OCI-LY3 (cell line): ENCODE results near the gene MED13.
"Not testable (repeated sequence)": the region's sequence is repeated elsewhere in the genome, so short reads cannot be mapped to it uniquely, and the experiment has no call there.

Source experiments
- H2AFZ ChIP-seq: fragments of 200-600, 300-600 bp; shearing (Covaris generic); 2 replicates; pipeline ENCODE4 v1.6.0; 2014; ENCODE audit warnings: antibody characterized with exemption, low read depth, low read length
- H3K27ac ChIP-seq: fragments of 200-600, 300-600 bp; sonication (generic); 2 replicates; pipeline ENCODE4 v1.5.1; 2014; ENCODE audit warnings: mild to moderate bottlenecking, low read length, moderate library complexity, mixed read lengths
- H3K27me3 ChIP-seq: fragments of 200-600, 300-600 bp; sonication (generic); 2 replicates; pipeline ENCODE4 v1.6.1; 2014; ENCODE audit warnings: low read depth, low read length, mixed read lengths
- H3K36me3 ChIP-seq: fragments of 200-600, 300-600 bp; sonication (generic); replicated peaks from 2 replicates; pipeline ENCODE3; 2014; ENCODE audit warnings: low read depth, low read length, mixed read lengths
- H3K4me1 ChIP-seq: fragments of 300-600, 200-600 bp; sonication (generic); 2 replicates; pipeline ENCODE4 v1.6.1; 2014; ENCODE audit warnings: low read length, mixed read lengths
- H3K4me2 ChIP-seq: fragments of 200-600, 300-600 bp; sonication (generic); 2 replicates; pipeline ENCODE4 v1.6.1; 2014; ENCODE audit warnings: low read length, mixed read lengths
- H3K4me3 ChIP-seq: fragments of 300-600, 200-600 bp; sonication (generic); 2 replicates; pipeline ENCODE4 v1.5.1; 2014; ENCODE audit warnings: antibody characterized with exemption, mild to moderate bottlenecking, low read length, moderate library complexity
- H3K79me2 ChIP-seq: fragments of 300-600, 200-600 bp; shearing (Covaris generic); 2 replicates; pipeline ENCODE4 v1.6.1; 2014; ENCODE audit warnings: mild to moderate bottlenecking, low read length, mixed read lengths
- H3K9ac ChIP-seq: fragments of 300-600, 200-600 bp; shearing (Covaris generic); 2 replicates; pipeline ENCODE4 v1.6.0; 2014; ENCODE audit warnings: mild to moderate bottlenecking, low read length, moderate library complexity
- H3K9me3 ChIP-seq: fragments of 200-600, 300-600 bp; shearing (Covaris generic); 2 replicates; pipeline ENCODE4 v1.6.1; 2014; ENCODE audit warnings: low read length, mixed read lengths; ENCODE audit not compliant: insufficient read depth
- H4K20me1 ChIP-seq: fragments of 200-600, 300-600 bp; sonication (generic); 2 replicates; pipeline ENCODE4 v1.6.1; 2016; ENCODE audit warnings: low read length, mixed read lengths; ENCODE audit not compliant: insufficient read depth
- EZH2phosphoT487 ChIP-seq: fragments of 200-600 bp; shearing (Covaris generic); IDR thresholded peaks from 2 replicates; pipeline ENCODE4 v1.6.1; 2018; ENCODE audit warnings: antibody characterized with exemption, mixed run types, low read depth
- TF ChIP-seq, protein P1 (sequence below): fragments of 200-600, 300-600 bp; sonication (generic); IDR thresholded peaks from 2 replicates; pipeline ENCODE4 v1.5.1; 2014; ENCODE audit warnings: antibody characterized with exemption, low read length, low read depth

Gene MED13

DNA sequence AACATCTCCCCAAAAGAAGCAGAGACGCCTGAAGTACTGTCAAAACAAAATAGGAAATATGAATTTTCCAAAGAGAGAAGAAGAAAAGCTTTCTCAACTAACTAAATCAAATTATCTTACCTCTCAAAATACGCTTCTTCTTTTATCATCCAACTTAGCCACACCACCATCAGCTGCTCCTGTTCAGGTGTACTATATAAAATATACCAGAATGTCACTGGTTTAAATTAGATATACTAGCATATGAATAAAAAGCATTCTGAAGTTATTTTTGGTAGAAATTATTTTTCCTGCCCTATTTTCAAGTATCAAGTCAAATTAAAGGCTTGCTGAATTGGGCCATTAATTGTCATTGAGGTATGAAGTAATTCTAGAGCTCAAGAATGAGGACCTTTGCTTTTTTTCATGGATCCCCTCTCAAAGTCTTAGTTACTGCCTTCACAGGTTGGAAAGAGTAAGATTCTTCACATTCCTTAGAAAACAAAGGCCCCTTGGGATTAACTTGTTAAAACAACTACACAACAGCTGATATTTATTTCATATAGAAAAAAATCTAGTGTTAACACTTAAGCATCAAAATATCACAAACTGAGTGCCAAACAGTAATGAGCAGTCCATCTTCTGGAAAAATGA is 167.4 kb downstream of the MED13 start:
- no peak overlapping the region for H3K9ac ChIP-seq
- H2AFZ ChIP-seq, result no peak overlapping the region
- TF ChIP-seq, protein P1, sequence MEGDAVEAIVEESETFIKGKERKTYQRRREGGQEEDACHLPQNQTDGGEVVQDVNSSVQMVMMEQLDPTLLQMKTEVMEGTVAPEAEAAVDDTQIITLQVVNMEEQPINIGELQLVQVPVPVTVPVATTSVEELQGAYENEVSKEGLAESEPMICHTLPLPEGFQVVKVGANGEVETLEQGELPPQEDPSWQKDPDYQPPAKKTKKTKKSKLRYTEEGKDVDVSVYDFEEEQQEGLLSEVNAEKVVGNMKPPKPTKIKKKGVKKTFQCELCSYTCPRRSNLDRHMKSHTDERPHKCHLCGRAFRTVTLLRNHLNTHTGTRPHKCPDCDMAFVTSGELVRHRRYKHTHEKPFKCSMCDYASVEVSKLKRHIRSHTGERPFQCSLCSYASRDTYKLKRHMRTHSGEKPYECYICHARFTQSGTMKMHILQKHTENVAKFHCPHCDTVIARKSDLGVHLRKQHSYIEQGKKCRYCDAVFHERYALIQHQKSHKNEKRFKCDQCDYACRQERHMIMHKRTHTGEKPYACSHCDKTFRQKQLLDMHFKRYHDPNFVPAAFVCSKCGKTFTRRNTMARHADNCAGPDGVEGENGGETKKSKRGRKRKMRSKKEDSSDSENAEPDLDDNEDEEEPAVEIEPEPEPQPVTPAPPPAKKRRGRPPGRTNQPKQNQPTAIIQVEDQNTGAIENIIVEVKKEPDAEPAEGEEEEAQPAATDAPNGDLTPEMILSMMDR, result no peak
- no peak for TF ChIP-seq EZH2phosphoT487
- no peaks in the 10 kb centered on the region for H3K4me1 ChIP-seq
- no peaks in the 10 kb centered on the region for H3K27me3 ChIP-seq
- H3K9me3 ChIP-seq, result no peaks in the 10 kb centered on the region
- H3K27ac ChIP-seq, result no peak overlapping the region
- no peak overlapping the region for H3K4me2 ChIP-seq
- peaks cover 34% of the 10 kb centered on the region for H3K36me3 ChIP-seq
- no peaks in the 10 kb centered on the region for H3K79me2 ChIP-seq
- no peaks in the 10 kb centered on the region for H4K20me1 ChIP-seq
- H3K4me3 ChIP-seq, result no peak overlapping the region

GRCh38 chr17:61895391-61895790 is 169.7 kb downstream of the MED13 start:
- Histone ChIP-seq H3K9me3 (no peaks in the 10 kb centered on the region), H3K4me2 (no peak overlapping the region), H3K27ac (no peak overlapping the region), H3K27me3 (no peaks in the 10 kb centered on the region), H3K79me2 (no peaks in the 10 kb centered on the region), H3K4me3 (no peak overlapping the region), H2AFZ (no peak overlapping the region), H3K4me1 (no peaks in the 10 kb centered on the region), H4K20me1 (no peaks in the 10 kb centered on the region), H3K9ac (no peak overlapping the region), H3K36me3 (peaks cover 23% of the 10 kb centered on the region)
- no peak for TF ChIP-seq EZH2phosphoT487
- TF ChIP-seq, protein P1, result no peak

DNA sequence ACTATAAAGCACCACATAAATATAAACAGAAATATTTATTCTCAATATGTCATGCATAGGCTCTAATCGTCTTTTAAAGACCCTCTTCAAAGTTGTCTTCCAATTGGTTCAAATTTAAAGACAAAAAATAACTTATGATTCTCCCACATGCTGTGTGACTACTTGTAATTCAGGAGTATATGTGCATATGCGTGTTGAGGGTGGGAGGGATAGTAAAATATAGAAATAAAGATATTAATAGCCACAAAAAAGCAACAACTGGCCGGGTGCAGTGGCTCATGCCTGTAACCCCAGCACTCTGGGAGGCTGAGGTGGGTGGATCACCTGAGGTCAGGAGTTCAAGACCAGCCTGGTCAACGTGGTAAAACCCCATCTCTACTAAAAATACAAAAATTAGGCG is 170.8 kb downstream of the MED13 start:
- H4K20me1 ChIP-seq, H3K4me2 ChIP-seq, H2AFZ ChIP-seq, H3K9me3 ChIP-seq, H3K4me3 ChIP-seq, H3K79me2 ChIP-seq, H3K27ac ChIP-seq, H3K9ac ChIP-seq, H3K4me1 ChIP-seq, H3K27me3 ChIP-seq: not testable (repeated sequence)
- H3K36me3 ChIP-seq, result peaks cover 24% of the 10 kb centered on the region
